Lower leg skin (tissue), 3 donors: ENCODE data around the gene BMS1.

Experiments
- CTCF ChIP-seq, 3 donors: fragments of 450-650 bp; IDR thresholded peaks; one replicate each; pipeline ENCODE4 v1.5.1; 2016; ENCODE audit warnings: antibody characterized with exemption in 3 of 3, mild to moderate bottlenecking in 3 of 3, moderate library complexity in 2 of 3
- POLR2A ChIP-seq, 2 donors: fragments of 450-650 bp; IDR thresholded peaks; one replicate each; pipeline ENCODE4 v1.6.1; 2016 to 2017; ENCODE audit warnings: antibody characterized with exemption in 2 of 2, mild to moderate bottlenecking in 1 of 2, moderate library complexity in 1 of 2

- no peak for TF ChIP-seq POLR2A (IDR thresholded peaks at IDR 0.05)
- no peak for TF ChIP-seq CTCF (IDR thresholded peaks at IDR 0.05)
Measured at GRCh38 chr10:42767906-42768305, 14.7 kb upstream of the BMS1 start.
